A549 (cell line): ENCODE data around the gene ADAM10. TPM values are rescaled to one million over a fixed set of nuclear protein-coding genes. Genes with fewer than 3 reads are reported as not detected.

Experiments used
- ATAC-seq, 2 experiments: fragments of 200-7000 bp in 1 of 2; fragments of >200 bp in 1 of 2; cut with Nextera tagmentation in 1 of 2; cut with Tn5 transposase in 1 of 2; 3 replicates each; pipeline versions ENCODE4 v1.8.0 to v1.9.1; 2018 to 2020; ENCODE audit warnings: mild to moderate bottlenecking in 1 of 2, moderate library complexity in 1 of 2
- CTCF ChIA-PET: fragments of 300-600 bp; sonication (Branson Sonifier 250); formaldehyde crosslinking; extraction: SDS; loops from one replicate; lab custom pipeline; 2021; ENCODE audit warnings: antibody characterized with exemption, inconsistent platforms; lab: Yijun Ruan, JAX
- POLR2A ChIA-PET: fragments of 350-600 bp; formaldehyde crosslinking; extraction: SDS; loops from one replicate; lab custom pipeline; 2021; ENCODE audit warnings: antibody characterized with exemption, inconsistent platforms; lab: Yijun Ruan, JAX
- DNase-seq, 2 experiments: peaks; one replicate each; pipeline versions ENCODE4 v3.0.0 to v3.0.0-alpha.2; 2011 to 2016; ENCODE audit warnings: low read depth in 1 of 2, low spot score in 1 of 2
- FAIRE-seq: peaks from 2 replicates; lab custom pipeline; 2011; peaks lifted over from hg19 to GRCh38; lab: Jason Lieb, UNC
- H3K27ac ChIP-seq, 2 experiments: fragments of >200 bp; sonication (Bioruptor Twin); formaldehyde crosslinking; 3 replicates each; pipeline ENCODE4 v1.5.1; 2016 to 2017
- H3K4me1 ChIP-seq: fragments of >200 bp; sonication (Bioruptor Twin); formaldehyde crosslinking; 3 replicates; pipeline ENCODE4 v1.6.1; 2016
- H3K4me2 ChIP-seq: fragments of >200 bp; sonication (Bioruptor Twin); formaldehyde crosslinking; 3 replicates; pipeline ENCODE4 v1.6.1; 2016
- H3K4me3 ChIP-seq: fragments of >200 bp; sonication (Bioruptor Twin); formaldehyde crosslinking; 3 replicates; pipeline ENCODE4 v1.5.1; 2016
- H3K9me3 ChIP-seq: fragments of >200 bp; sonication (Bioruptor Twin); formaldehyde crosslinking; 3 replicates; pipeline ENCODE4 v1.6.1; 2016
- BCL3 ChIP-seq: fragments of >200 bp; sonication (Bioruptor Twin); formaldehyde crosslinking; IDR thresholded peaks from 3 replicates; pipeline ENCODE4 v1.6.1; 2016
- CBX8 ChIP-seq: fragments of 200-600 bp; sonication (generic); IDR thresholded peaks from 2 replicates; pipeline ENCODE4 v1.6.1; 2016
- E2F6 ChIP-seq: IDR thresholded peaks from 2 replicates; pipeline ENCODE4 v1.6.1; 2012; ENCODE audit warnings: low read depth, borderline replicate concordance
- EHMT2 ChIP-seq: fragments of 200-600 bp; sonication (generic); IDR thresholded peaks from 2 replicates; pipeline ENCODE4 v1.6.1; 2016; ENCODE audit warnings: antibody characterized with exemption, low read depth, mild to moderate bottlenecking, moderate library complexity
- FOXS1 ChIP-seq: fragments of 250-450 bp; sonication (Bioruptor Pico); IDR thresholded peaks from 2 replicates; pipeline ENCODE4 v1.5.0; 2020; ENCODE audit warnings: mild to moderate bottlenecking, moderate library complexity
- KDM1A ChIP-seq: fragments of 200-600 bp; sonication (generic); IDR thresholded peaks from 2 replicates; pipeline ENCODE4 v1.6.1; 2016; ENCODE audit warnings: low read depth, mild to moderate bottlenecking
- MAFK ChIP-seq: fragments of 450-650 bp; IDR thresholded peaks from 2 replicates; pipeline ENCODE4 v1.6.1; 2014; ENCODE audit not compliant: partially characterized antibody
- NR3C1 ChIP-seq: fragments of >200 bp; sonication (Bioruptor Twin); formaldehyde crosslinking; IDR thresholded peaks from 3 replicates; pipeline ENCODE4 v1.6.1; 2017
- PHF8 ChIP-seq: fragments of 200-600 bp; sonication (generic); IDR thresholded peaks from 2 replicates; pipeline ENCODE4 v1.6.1; 2016; ENCODE audit warnings: low read depth, mild to moderate bottlenecking, antibody characterized with exemption, moderate library complexity, borderline replicate concordance
- POLR2AphosphoS2 ChIP-seq: conservative IDR thresholded peaks from 2 replicates; pipeline ENCODE4 v1.6.1; 2012; ENCODE audit warnings: low read length, improper control_type of control experiment, inconsistent platforms
- RCOR1 ChIP-seq: fragments of 150-350 bp; IDR thresholded peaks from 2 replicates; pipeline ENCODE4 v1.6.1; 2014; ENCODE audit warnings: antibody characterized with exemption, low read length, low read depth
- SREBF2 ChIP-seq: fragments of 450-650 bp; IDR thresholded peaks from 2 replicates; pipeline ENCODE4 v1.6.1; 2014; ENCODE audit warnings: mild to moderate bottlenecking, moderate library complexity
- WGBS: methylation state at CpG from one replicate; pipeline ENCODE4 v1.1.6; 2017; ENCODE audit errors: missing lambda C conversion rate; 5-methylcytosine and 5-hydroxymethylcytosine counted together
- polyA plus RNA-seq, 4 experiments: library from polyadenylated mRNA; depleted of rRNA in 3 of 4; stranded (reverse); fragments of >200 nt; fragmentation: RNase III in 1 of 4; extraction: RNeasy Plus Mini Kit Qiagen cat#74134 plus additional on column Dnase treatment in 1 of 4; gene quantifications; 2 replicates in 3 of 4; 3 replicates in 1 of 4; pipeline ENCODE4 v1.2.3, GENCODE V29; 2011 to 2017
- TF ChIP-seq, protein P1 (sequence below): fragments of 250-450 bp; sonication (Bioruptor Pico); IDR thresholded peaks from 2 replicates; pipeline ENCODE4 v1.5.0; 2021; ENCODE audit warnings: mild to moderate bottlenecking, moderate library complexity, borderline replicate concordance
- TF ChIP-seq, protein P2 (sequence below): IDR thresholded peaks from 2 replicates; pipeline ENCODE4 v1.6.1; 2012

The ADAM10 gene
- polyA plus RNA-seq, 2 of the 4 experiments (the other 2 are of a cell fraction): 200 to 210 TPM

DNA sequence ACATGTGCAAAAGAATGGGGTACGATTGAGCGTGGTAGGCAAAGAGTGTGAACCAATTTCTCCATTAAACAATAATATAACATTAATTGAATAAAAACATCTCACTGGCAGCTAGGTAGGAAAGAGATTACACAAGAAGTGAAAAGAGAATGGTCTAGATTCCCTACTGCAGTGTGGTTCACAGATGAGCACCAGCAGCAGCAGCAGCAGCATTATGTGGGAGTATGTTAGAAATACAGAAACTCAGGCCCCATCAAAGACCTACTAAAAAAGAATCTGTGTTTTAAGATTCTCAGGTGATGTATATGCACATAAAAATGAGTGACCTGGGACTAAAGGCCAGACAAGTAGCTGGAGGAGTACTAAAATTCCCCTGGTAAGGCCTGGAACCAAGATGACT lies 118.2 kb downstream of the ADAM10 start:
- WGBS: 96% methylated on average over 2 of the region's 2 CpGs
- Histone ChIP-seq H3K9me3 (no peaks in the 10 kb centered on the region), H3K4me3 (no peak overlapping the region), H3K27ac (no peak overlapping the region), H3K4me2 (no peak overlapping the region), H3K4me1 (peaks cover 17% of the 10 kb centered on the region; the same call in 2 of the 3 replicates)
- ChIA-PET POLR2A (no interaction called here), CTCF (interaction anchor here (0.5 kb wide), 1 partner anchor 81 kb away, joined by 3 read pairs; no protein-coding TSS in a partner anchor)
- DNase-seq: no peak
- no peak for TF ChIP-seq MAFK
- no peak for TF ChIP-seq BCL3
- no peak for TF ChIP-seq FOXS1 (CRISPR knock-in tag)
- FAIRE-seq: no peak
- ATAC-seq: no peak

- H3K4me3 ChIP-seq: no peak overlapping the region
- WGBS: 95% methylated on average over 6 of the region's 6 CpGs
- peaks cover 17% of the 10 kb centered on the region; the same call in 2 of the 3 replicates for H3K4me1 ChIP-seq
- ATAC-seq: no peak
- CTCF ChIA-PET: no interaction called here
- H3K4me2 ChIP-seq: no peak overlapping the region; the same call in 2 of the 3 replicates
- no peak overlapping the region for H3K27ac ChIP-seq
- no peak for FAIRE-seq
- DNase-seq: no peak
- POLR2A ChIA-PET: interaction anchor here (1.5 kb wide), 1 partner anchor 297 kb away, joined by 5 read pairs; no protein-coding TSS in a partner anchor
- TF ChIP-seq SREBF2: no peak
- TF ChIP-seq EHMT2: no peak
- no peak for TF ChIP-seq E2F6
- no peak for TF ChIP-seq NR3C1
- TF ChIP-seq PHF8: no peak
- TF ChIP-seq, protein P1, sequence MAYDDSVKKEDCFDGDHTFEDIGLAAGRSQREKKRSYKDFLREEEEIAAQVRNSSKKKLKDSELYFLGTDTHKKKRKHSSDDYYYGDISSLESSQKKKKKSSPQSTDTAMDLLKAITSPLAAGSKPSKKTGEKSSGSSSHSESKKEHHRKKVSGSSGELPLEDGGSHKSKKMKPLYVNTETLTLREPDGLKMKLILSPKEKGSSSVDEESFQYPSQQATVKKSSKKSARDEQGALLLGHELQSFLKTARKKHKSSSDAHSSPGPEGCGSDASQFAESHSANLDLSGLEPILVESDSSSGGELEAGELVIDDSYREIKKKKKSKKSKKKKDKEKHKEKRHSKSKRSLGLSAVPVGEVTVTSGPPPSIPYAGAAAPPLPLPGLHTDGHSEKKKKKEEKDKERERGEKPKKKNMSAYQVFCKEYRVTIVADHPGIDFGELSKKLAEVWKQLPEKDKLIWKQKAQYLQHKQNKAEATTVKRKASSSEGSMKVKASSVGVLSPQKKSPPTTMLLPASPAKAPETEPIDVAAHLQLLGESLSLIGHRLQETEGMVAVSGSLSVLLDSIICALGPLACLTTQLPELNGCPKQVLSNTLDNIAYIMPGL (CRISPR knock-in tag): no peak
- no peak for TF ChIP-seq MAFK
- TF ChIP-seq POLR2AphosphoS2: no peak
- TF ChIP-seq CBX8: no peak
- no peak for TF ChIP-seq RCOR1
- H3K9me3 ChIP-seq: no peaks in the 10 kb centered on the region
These were observed 119.9 kb downstream of the ADAM10 start for GRCh38 chr15:58629625-58630024.

DNA sequence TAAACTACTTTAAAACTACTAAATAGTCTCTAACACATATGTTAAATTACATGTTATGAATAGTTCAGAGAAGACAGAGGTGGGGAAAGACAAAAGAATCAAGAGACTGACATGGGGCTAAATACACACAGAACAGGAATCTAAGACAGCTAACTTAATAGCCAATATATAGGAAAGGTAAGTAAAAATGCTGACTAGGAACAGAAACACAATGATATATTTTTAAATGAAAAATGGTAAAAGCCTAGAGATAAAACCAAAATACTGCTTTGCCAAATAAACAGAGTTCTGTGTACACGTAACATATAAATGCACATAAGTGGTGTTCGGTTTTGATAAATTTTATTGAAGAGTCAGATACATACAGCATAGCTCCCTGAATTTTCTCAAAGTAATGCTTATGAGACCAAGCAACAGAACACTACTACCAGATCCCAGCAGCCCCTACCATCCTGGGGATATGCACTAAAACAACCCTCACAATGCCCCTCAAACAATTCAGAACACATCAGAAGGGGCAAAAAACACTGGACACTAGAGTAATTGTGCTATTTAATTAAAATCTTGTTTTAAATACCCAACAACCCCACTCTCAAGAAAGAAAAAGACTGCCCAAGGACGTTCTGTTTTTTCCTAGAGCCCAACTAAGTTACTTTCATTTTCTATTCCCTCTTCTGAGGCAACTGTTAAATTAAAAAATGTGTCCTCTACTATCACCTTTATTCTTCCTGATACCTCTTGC lies 121.1 kb downstream of the ADAM10 start:
- TF ChIP-seq, protein P2, sequence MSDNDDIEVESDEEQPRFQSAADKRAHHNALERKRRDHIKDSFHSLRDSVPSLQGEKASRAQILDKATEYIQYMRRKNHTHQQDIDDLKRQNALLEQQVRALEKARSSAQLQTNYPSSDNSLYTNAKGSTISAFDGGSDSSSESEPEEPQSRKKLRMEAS: no peak
- TF ChIP-seq KDM1A (no peak), MAFK (peak; percentile 50)
- TF ChIP-seq, all 56 proteins: peak for 1
- peak overlapping the region; percentile 82 for H3K4me2 ChIP-seq
- H3K9me3 ChIP-seq: no peaks in the 10 kb centered on the region
- WGBS: 63% methylated on average over 3 of the region's 3 CpGs
- H3K4me1 ChIP-seq: peaks cover 17% of the 10 kb centered on the region; the same call in 2 of the 3 replicates
- ATAC-seq (peak in 1 of 2 experiments; percentile 47; a peak in 3 of 6 replicates), DNase-seq (no peak), FAIRE-seq (no peak)
- peak overlapping the region; percentile 55 to 75 for H3K27ac ChIP-seq
- peak overlapping the region; percentile 22; the same call in 2 of the 3 replicates for H3K4me3 ChIP-seq
- CTCF ChIA-PET: interaction anchor here (0.7 kb wide), 1 partner anchor 65 kb away, joined by 3 read pairs; no protein-coding TSS in a partner anchor
- POLR2A ChIA-PET: interaction anchor here (1.5 kb wide), 1 partner anchor 295 kb away, joined by 5 read pairs; no protein-coding TSS in a partner anchor
